Stimulated activated CD8-positive, alpha-beta memory T cell treated with anti-CD3 and anti-CD28 coated beads, Interleukin-12 subunit alpha, Interleukin-12 subunit beta, amount 100 ng/mL, for 1 hour (primary cell): ENCODE data around the gene SOX4.

Source experiments
- DNase-seq: peaks from one replicate; pipeline ENCODE4 v3.0.0-alpha.2; 2020; ENCODE audit warnings: low read depth

Gene SOX4

DNA sequence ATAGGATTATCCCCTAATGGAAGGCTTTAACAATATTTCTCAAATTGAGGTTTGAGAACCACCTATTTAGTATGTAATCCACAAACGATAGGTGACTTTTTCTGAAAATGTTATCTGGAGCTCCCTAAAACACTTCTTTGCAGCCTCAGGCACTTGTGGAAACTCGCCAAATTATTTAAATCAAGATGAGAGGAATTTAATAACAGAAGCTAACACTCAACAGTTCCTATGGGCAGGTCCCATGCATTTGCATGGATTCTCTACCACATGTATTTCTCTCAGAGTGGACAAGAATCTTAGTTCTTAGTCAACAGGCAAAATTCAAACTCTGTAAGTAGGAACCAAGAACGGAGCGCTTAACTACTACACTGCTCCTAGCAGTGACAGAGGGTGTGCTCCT lies 20.7 kb downstream of the SOX4 start:
- no peak for DNase-seq

DNA sequence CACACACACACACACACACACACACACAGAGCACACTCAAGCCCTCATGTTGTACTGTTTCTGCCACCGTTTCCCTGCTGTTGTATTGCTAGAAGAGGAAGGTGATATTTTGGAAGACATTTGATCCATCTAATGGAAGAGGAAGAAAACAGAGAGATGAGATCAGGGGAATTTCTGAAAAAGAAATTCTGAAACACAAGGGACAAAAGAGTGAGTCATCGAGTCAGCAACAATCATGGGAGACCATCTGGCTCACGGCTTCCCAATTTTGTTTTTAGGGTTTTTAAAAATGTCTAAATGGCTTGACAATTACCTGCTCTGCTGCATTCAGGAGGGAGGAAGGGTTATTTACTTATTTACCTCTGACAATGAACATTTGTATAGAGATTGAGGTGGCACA lies 22.0 kb downstream of the SOX4 start:
- no peak for DNase-seq

DNA sequence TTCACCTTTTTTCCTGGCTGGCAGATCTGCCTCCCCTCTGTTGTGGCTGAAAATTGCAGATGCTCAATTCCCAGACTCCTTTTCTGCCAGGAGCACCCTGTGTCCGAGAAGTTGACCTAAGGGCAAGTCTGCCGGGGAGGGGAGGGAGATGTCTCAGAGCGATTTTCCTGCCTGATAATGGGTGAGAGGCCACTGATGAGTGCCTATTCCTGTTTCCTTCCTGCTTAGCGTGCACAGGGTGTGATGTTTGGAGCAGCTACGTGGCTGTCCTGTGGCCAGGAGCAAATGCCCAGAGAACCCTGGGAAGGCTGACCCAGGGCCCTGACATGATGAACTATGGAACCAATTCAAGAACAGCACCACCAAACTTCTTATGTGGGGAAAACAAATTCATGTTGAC lies 22.5 kb downstream of the SOX4 start:
- no peak for DNase-seq

DNA sequence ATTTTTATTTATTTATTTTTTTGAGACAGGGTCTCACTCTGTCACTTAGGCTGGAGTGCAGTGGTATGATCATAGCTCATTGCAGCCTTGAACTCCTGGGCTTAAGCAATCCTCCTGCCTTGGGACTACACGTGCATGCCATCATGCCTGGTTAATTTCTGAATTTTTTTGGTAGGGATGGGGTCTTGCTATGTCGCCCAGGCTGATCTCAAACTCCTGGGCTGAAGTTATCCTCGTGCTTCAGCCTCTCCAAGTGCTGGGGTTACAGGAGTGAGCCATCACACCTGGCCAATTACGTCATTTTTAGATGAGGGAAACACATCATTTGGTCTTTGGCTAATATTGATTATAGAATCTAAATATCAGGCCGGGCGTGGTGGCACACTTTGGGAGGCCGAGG lies 32.1 kb downstream of the SOX4 start:
- no peak for DNase-seq

DNA sequence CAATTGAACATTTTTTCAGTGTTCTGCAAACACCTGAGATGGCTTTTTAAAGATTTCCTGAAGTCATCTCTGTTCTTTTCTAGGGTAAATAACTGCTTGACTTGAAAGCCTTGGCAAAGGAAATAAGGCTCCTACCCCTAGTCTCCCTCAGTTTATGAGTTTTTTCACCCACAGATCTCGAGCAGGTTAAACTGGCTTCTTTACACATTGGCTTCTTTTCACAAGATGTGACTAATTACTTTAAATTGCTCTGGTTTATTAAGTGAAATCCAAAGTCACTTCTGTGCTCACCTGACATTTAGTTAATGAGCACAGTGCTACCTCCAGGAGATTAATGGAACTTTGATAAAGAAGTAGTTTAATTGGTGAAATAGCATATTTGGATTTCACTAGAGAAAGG lies 33.2 kb downstream of the SOX4 start:
- no peak for DNase-seq

DNA sequence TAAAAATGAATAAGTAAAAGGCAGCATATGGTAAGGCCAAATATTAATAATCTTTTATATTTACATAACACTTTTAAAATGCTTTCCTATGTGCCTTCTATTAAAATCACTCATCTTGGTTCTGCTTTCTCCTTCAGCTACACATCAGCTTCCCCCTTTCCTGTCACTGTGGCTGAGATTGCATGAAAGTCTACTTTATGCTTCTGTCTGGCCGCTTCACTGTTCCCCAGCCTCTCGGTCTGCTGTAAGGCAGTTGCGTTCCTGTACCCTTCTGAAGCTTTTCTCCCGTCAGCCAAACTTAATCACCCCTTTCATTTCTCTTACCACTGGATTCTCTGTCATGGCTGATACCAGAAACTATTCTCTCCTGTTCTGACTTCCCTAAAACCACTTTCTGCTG lies 34.6 kb downstream of the SOX4 start:
- DNase-seq = no peak

DNA sequence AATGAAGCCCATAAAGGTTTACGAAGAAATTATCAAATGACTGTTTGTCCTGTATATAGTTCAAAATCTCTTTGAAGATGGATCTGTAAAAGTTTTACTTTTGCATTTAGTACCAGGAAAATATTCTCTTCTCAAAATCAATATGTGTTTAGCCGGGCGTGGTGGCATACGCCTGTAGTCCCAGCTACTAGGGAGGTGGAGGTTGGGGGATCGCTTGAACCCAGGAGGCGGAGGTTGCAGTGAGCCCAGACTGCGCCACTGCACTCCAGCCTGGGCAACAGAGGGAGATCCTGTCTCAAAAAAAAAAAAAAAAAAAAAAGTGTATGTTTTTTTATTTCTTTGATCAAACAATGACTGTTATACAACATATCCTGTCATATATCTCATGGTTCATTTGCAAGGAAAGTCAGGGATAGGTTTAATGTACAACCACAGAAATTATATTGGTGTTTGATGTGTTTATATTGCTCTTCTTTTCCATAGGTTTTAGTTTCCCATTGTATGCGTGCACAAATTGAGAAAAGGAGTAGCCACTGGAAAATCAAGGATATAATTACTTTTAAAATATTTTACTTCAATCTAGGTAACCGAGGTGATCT lies 40.1 kb downstream of the SOX4 start:
- DNase-seq = no peak

DNA sequence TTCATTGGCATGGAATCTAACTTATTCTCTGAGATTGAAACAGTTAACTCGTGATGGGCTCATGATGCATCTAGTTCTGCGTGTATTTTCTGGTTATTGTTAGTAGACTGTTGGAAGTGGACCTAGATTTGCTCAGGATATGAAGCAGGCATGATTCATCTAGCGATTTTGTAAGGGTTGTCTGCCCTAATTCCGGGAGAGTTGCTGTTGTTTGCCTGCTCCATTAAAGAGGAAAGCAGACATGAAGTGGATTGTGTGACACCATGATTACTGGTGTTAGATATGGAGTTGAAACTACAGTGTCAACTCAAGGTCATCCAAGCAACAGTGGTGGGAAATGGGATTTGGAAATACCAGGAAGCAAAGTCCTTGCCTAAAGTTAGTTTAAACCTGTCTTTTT lies 41.0 kb downstream of the SOX4 start:
- no peak for DNase-seq

DNA sequence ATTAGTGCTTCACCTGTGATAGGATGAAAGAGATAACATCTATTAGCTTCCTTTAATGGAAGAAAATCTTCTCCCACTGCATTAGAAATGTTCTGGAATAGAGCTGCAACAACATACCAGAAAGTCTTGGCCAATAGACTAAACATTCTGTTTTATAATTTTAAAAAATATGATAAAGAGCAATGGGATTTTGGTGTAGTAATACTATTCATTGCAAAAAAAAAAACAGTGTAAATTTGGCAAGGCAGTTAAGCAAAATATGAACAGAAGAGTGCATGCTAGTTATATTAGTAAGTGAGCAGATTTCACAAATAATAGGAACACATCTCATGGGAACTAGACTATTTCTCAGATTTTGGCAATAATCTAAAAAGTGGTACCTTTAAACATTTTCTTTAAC lies 43.3 kb downstream of the SOX4 start:
- DNase-seq = no peak

DNA sequence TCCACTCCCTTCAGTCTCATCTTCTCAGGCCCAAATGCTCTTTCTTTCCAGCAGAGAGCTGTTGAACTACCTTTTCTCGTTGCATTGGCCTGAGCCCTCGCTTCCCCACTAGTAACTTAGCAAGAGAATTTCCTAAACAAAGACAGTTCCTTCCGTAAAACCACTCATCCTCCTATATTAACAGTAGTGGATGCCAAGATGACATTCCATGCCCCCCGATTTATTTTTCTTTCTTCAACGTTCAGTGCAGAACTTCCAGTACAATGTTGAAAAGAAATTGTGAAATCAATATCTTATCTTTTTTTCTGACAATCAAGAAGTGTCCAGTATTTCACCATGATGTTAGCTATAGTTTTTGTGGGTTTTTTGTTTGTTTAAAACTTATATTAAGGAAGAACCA lies 45.8 kb downstream of the SOX4 start:
- DNase-seq = no peak
